H1 (cell line): Measurements from ENCODE around the gene ROBO2. TPM values are rescaled to one million over a fixed set of nuclear protein-coding genes. Genes with fewer than 3 reads are reported as not detected.

Experiments used
- CTCF ChIA-PET: fragments of 300-600 bp; sonication (Branson Sonifier 250); formaldehyde crosslinking; loops from one replicate; lab custom pipeline; 2021; ENCODE audit not compliant: partially characterized antibody; lab: Charles Lee
- POLR2A ChIA-PET: fragments of 300-600 bp; sonication (Branson Sonifier 250); formaldehyde crosslinking; loops from one replicate; lab custom pipeline; 2021; ENCODE audit warnings: inconsistent platforms; ENCODE audit not compliant: partially characterized antibody; lab: Charles Lee
- DNase-seq, 2 experiments: peaks; one replicate each; pipeline versions ENCODE4 v3.0.0 to v3.0.0-alpha.2; 2010 to 2022; ENCODE audit warnings: low spot score in 2 of 2, low read depth in 1 of 2, mixed read lengths in 1 of 2
- FAIRE-seq: peaks from 2 replicates; lab custom pipeline; 2011; peaks lifted over from hg19 to GRCh38; lab: Jason Lieb, UNC
- H2AFZ ChIP-seq: 2 replicates; pipeline ENCODE4 v1.8.1; 2012; ENCODE audit warnings: low read length, inconsistent platforms
- H2AK5ac ChIP-seq: 2 replicates; pipeline ENCODE4 v1.6.1; 2013; ENCODE audit warnings: low read depth, low read length
- H2BK120ac ChIP-seq: replicated peaks from 2 replicates; pipeline ENCODE3; 2013; ENCODE audit warnings: low read depth, low read length, inconsistent platforms
- H2BK12ac ChIP-seq: 2 replicates; pipeline ENCODE4 v1.6.1; 2013; ENCODE audit warnings: low read depth, low read length
- H2BK15ac ChIP-seq: 2 replicates; pipeline ENCODE4 v1.6.1; 2013; ENCODE audit warnings: low read length
- H2BK20ac ChIP-seq: 2 replicates; pipeline ENCODE4 v1.6.1; 2013; ENCODE audit warnings: low read length
- H2BK5ac ChIP-seq: 2 replicates; pipeline ENCODE4 v1.6.1; 2013; ENCODE audit warnings: low read depth, low read length
- H3K14ac ChIP-seq: 2 replicates; pipeline ENCODE4 v1.6.1; 2013; ENCODE audit warnings: inconsistent platforms; ENCODE audit not compliant: insufficient read length
- H3K18ac ChIP-seq: 2 replicates; pipeline ENCODE4 v1.6.1; 2013; ENCODE audit warnings: low read length; ENCODE audit errors: extremely low read depth
- H3K23ac ChIP-seq: 2 replicates; pipeline ENCODE4 v1.6.1; 2013; ENCODE audit warnings: inconsistent platforms; ENCODE audit not compliant: insufficient read length
- H3K23me2 ChIP-seq: 2 replicates; pipeline ENCODE4 v1.6.1; 2013; ENCODE audit warnings: low read depth, low read length
- H3K27ac ChIP-seq: 2 replicates; pipeline ENCODE4 v1.6.1; 2011; ENCODE audit warnings: low read depth, low read length, inconsistent platforms
- H3K27me3 ChIP-seq, 4 experiments: replicated peaks in 1 of 4; 1 replicate in 1 of 4; 2 replicates in 3 of 4; pipeline versions ENCODE4 v1.6.1 to v1.8.1; 2011 to 2013; ENCODE audit warnings: low read length in 3 of 4, mild to moderate bottlenecking in 3 of 4, inconsistent platforms in 2 of 4, mixed read lengths in 2 of 4, moderate library complexity in 1 of 4; ENCODE audit not compliant: control insufficient read depth in 3 of 4, insufficient read depth in 3 of 4; ENCODE audit errors: extremely low read depth in 1 of 4
- H3K36me3 ChIP-seq, 4 experiments: 2 replicates each; pipeline versions ENCODE4 v1.6.1 to v1.8.1; 2011 to 2013; ENCODE audit warnings: mild to moderate bottlenecking in 4 of 4, low read length in 3 of 4, moderate library complexity in 2 of 4, control low read depth in 1 of 4, inconsistent platforms in 1 of 4; ENCODE audit not compliant: insufficient read depth in 4 of 4, control insufficient read depth in 2 of 4
- H3K4ac ChIP-seq: replicated peaks from 2 replicates; pipeline ENCODE3; 2013; ENCODE audit warnings: low read length, low read depth, mixed read lengths, inconsistent platforms; ENCODE audit not compliant: insufficient read length
- H3K4me1 ChIP-seq, 4 experiments: replicated peaks in 1 of 4; 1 replicate in 1 of 4; 2 replicates in 3 of 4; pipeline versions ENCODE4 v1.6.1 to v1.8.1; 2011 to 2013; ENCODE audit warnings: low read length in 3 of 4, inconsistent platforms in 2 of 4, mixed read lengths in 1 of 4; ENCODE audit not compliant: insufficient read depth in 4 of 4, control insufficient read depth in 3 of 4
- H3K4me2 ChIP-seq, 2 experiments: 2 replicates each; pipeline versions ENCODE4 v1.6.1 to v1.8.1; 2011 to 2013; ENCODE audit warnings: low read depth in 2 of 2, low read length in 2 of 2, control low read depth in 1 of 2, inconsistent platforms in 1 of 2, mild to moderate bottlenecking in 1 of 2; ENCODE audit not compliant: insufficient read depth in 1 of 2
- H3K4me3 ChIP-seq, 4 experiments: fragments of 200-600, 300-600 bp in 1 of 4; sonication (generic), shearing (Covaris generic), sonication (Bioruptor Twin) in 1 of 4; 2 replicates each; pipeline versions ENCODE4 v1.5.1 to v1.8.1; 2011 to 2016; ENCODE audit warnings: low read length in 4 of 4, low read depth in 3 of 4, control low read depth in 2 of 4, inconsistent platforms in 2 of 4, mild to moderate bottlenecking in 2 of 4, mixed read lengths in 1 of 4, moderate library complexity in 1 of 4; ENCODE audit not compliant: insufficient read depth in 2 of 4; ENCODE audit errors: extremely low read depth in 1 of 4
- H3K56ac ChIP-seq: replicated peaks from 2 replicates; pipeline ENCODE3; 2013; ENCODE audit warnings: low read depth, mild to moderate bottlenecking, mixed read lengths, low read length, inconsistent platforms; ENCODE audit not compliant: insufficient read length
- H3K79me1 ChIP-seq: 2 replicates; pipeline ENCODE4 v1.6.1; 2013; ENCODE audit warnings: low read depth, low read length, control low read depth
- H3K79me2 ChIP-seq, 2 experiments: 2 replicates each; pipeline versions ENCODE4 v1.6.1 to v1.8.1; 2012 to 2013; ENCODE audit warnings: low read length in 2 of 2, mild to moderate bottlenecking in 2 of 2, inconsistent platforms in 1 of 2; ENCODE audit not compliant: insufficient read depth in 2 of 2, control insufficient read depth in 1 of 2
- H3K9ac ChIP-seq, 4 experiments: replicated peaks in 1 of 4; 1 replicate in 1 of 4; 2 replicates in 3 of 4; pipeline versions ENCODE4 v1.6.1 to v1.8.1; 2011 to 2013; ENCODE audit warnings: low read depth in 3 of 4, low read length in 3 of 4, control low read depth in 2 of 4, mild to moderate bottlenecking in 2 of 4, moderate library complexity in 2 of 4, inconsistent platforms in 1 of 4; ENCODE audit errors: extremely low read depth in 1 of 4
- H3K9me3 ChIP-seq, 2 experiments: 2 replicates each; pipeline versions ENCODE4 v1.6.1 to v1.8.1; 2012 to 2013; ENCODE audit warnings: mild to moderate bottlenecking in 2 of 2, moderate library complexity in 2 of 2, control low read depth in 1 of 2, inconsistent platforms in 1 of 2, low read depth in 1 of 2, low read length in 1 of 2, mixed read lengths in 1 of 2; ENCODE audit not compliant: insufficient read depth in 2 of 2
- H4K20me1 ChIP-seq, 2 experiments: replicated peaks in 1 of 2; 2 replicates each; pipeline versions ENCODE3 to v1.8.1; 2011 to 2013; ENCODE audit warnings: inconsistent platforms in 2 of 2, low read length in 2 of 2, mild to moderate bottlenecking in 1 of 2; ENCODE audit not compliant: insufficient read depth in 2 of 2, control insufficient read depth in 1 of 2
- H4K5ac ChIP-seq: 2 replicates; pipeline ENCODE4 v1.6.1; 2013; ENCODE audit warnings: low read length, low read depth, mixed read lengths, inconsistent platforms; ENCODE audit not compliant: insufficient read length
- H4K8ac ChIP-seq: 2 replicates; pipeline ENCODE4 v1.8.0; 2013; ENCODE audit warnings: mild to moderate bottlenecking, moderate library complexity, low read length, inconsistent platforms; ENCODE audit not compliant: insufficient read depth; ENCODE audit errors: extremely low read depth
- H4K91ac ChIP-seq: replicated peaks from 2 replicates; pipeline ENCODE3; 2013; ENCODE audit warnings: low read length, mixed read lengths, inconsistent platforms; ENCODE audit not compliant: insufficient read length
- ATF3 ChIP-seq: IDR thresholded peaks from 2 replicates; pipeline ENCODE4 v1.6.1; 2011; ENCODE audit warnings: low read depth, mild to moderate bottlenecking, low read length; ENCODE audit not compliant: insufficient read depth
- CHD2 ChIP-seq: IDR thresholded peaks from 2 replicates; pipeline ENCODE4 v1.6.1; 2012; ENCODE audit warnings: low read length, improper control_type of control experiment
- CTBP2 ChIP-seq: IDR thresholded peaks from 2 replicates; pipeline ENCODE4 v1.7.0; 2011; ENCODE audit warnings: borderline replicate concordance, mild to moderate bottlenecking, moderate library complexity, mixed read lengths, low read length; ENCODE audit not compliant: insufficient read depth, insufficient read length
- EGR1 ChIP-seq: IDR thresholded peaks from 2 replicates; pipeline ENCODE4 v1.6.1; 2011; ENCODE audit warnings: low read depth, low read length, borderline replicate concordance
- GABPA ChIP-seq: IDR thresholded peaks from 2 replicates; pipeline ENCODE4 v1.6.1; 2011; ENCODE audit warnings: mild to moderate bottlenecking, low read length, moderate library complexity, borderline replicate concordance; ENCODE audit not compliant: insufficient read depth
- KDM1A ChIP-seq: fragments of 200-600, 300-600 bp; sonication (generic); IDR thresholded peaks from 2 replicates; pipeline ENCODE4 v1.7.1; 2016; ENCODE audit warnings: mild to moderate bottlenecking, low read length, borderline replicate concordance
- POLR2AphosphoS5 ChIP-seq: IDR thresholded peaks from 2 replicates; pipeline ENCODE4 v1.6.1; 2011; ENCODE audit warnings: low read depth, low read length
- POU5F1 ChIP-seq: IDR thresholded peaks from 2 replicates; pipeline ENCODE4 v1.6.1; 2011; ENCODE audit warnings: low read depth, mild to moderate bottlenecking, low read length, moderate library complexity
- RNF2 ChIP-seq: fragments of 200-900, 300-1000 bp; sonication (generic); IDR thresholded peaks from 2 replicates; pipeline ENCODE4 v1.7.1; 2016; ENCODE audit warnings: borderline replicate concordance, low read depth, mild to moderate bottlenecking, antibody characterized with exemption, low read length; ENCODE audit not compliant: poor library complexity, severe bottlenecking; ENCODE audit errors: missing control alignments
- TEAD4 ChIP-seq: IDR thresholded peaks from 2 replicates; pipeline ENCODE4 v1.6.1; 2012; ENCODE audit warnings: low read depth, low read length, inconsistent platforms, mixed read lengths
- WGBS, 2 experiments: shearing (Covaris generic) in 1 of 2; methylation state at CpG; one replicate each; pipeline versions ENCODE4 v1.1.6 to v1.1.7; 2013 to 2015; ENCODE audit warnings: low lambda C conversion rate in 2 of 2, mixed read lengths in 2 of 2, inconsistent platforms in 1 of 2, low coverage in 1 of 2, missing lambda C conversion rate in 1 of 2; ENCODE audit not compliant: insufficient replicate concordance in 2 of 2, insufficient coverage in 1 of 2, insufficient read length in 1 of 2; ENCODE audit errors: extremely low coverage in 1 of 2, missing lambda C conversion rate in 1 of 2; 5-methylcytosine and 5-hydroxymethylcytosine counted together
- polyA plus RNA-seq, 7 experiments: library from polyadenylated mRNA; depleted of rRNA in 3 of 7; stranded (reverse) in 5 of 7; unstranded in 2 of 7; fragments of >200 nt in 5 of 7; fragments of 200-250 nt in 2 of 7; gene quantifications; 1 replicate in 5 of 7; 2 replicates in 1 of 7; 4 replicates in 1 of 7; pipeline versions ENCODE4 v1.2.1 to v1.2.3, GENCODE V29; 2011 to 2013; ENCODE audit warnings: missing spikeins in 2 of 7, mixed read lengths in 2 of 7
- total RNA-seq: library from RNA; stranded (reverse); fragmentation: NEBNext Ultra II Directional; extraction: Animal tissue kit (Norgen Biotek cat#: 25700); gene quantifications from 2 replicates; pipeline ENCODE4 v1.2.1, GENCODE V29; 2021

The ROBO2 gene
- total and polyA plus RNA-seq, 2 of the 8 experiments (the other 6 are each of a cell fraction or from before 2014, with no cell fraction given): 1.5 to 2.9 TPM

GRCh38 chr3:77586216-77586615 is 546.3 kb downstream of the ROBO2 start:
- no peak overlapping the region for H3K4me3 ChIP-seq
- H3K4me2 ChIP-seq: no peak overlapping the region
- CTCF ChIA-PET: no interaction called here
- no peaks in the 10 kb centered on the region for H3K9me3 ChIP-seq
- no peak overlapping the region for H4K5ac ChIP-seq
- TF ChIP-seq POU5F1 (no peak), EGR1 (no peak), POLR2AphosphoS5 (no peak), KDM1A (no peak), GABPA (no peak), RNF2 (no peak), CTBP2 (no peak), CHD2 (no peak), TEAD4 (no peak), ATF3 (no peak)
- TF ChIP-seq, all 59 proteins: peak for 0
- POLR2A ChIA-PET: no interaction called here
- DNase-seq (no peak), FAIRE-seq (no peak)
- Histone ChIP-seq H3K14ac (no peak overlapping the region), H3K27ac (no peak overlapping the region), H3K23me2 (no peaks in the 10 kb centered on the region), H3K4ac (no peak overlapping the region), H4K20me1 (no peaks in the 10 kb centered on the region), H2AFZ (no peak overlapping the region), H2BK120ac (no peak overlapping the region), H3K36me3 (no peaks in the 10 kb centered on the region), H3K56ac (no peak overlapping the region), H3K9ac (no peak overlapping the region), H3K27me3 (no peaks in the 10 kb centered on the region), H2BK12ac (no peak overlapping the region), H3K18ac (no peak overlapping the region), H4K8ac (no peak overlapping the region), H2AK5ac (no peak overlapping the region), H2BK20ac (no peak overlapping the region), H4K91ac (no peak overlapping the region), H3K79me2 (no peaks in the 10 kb centered on the region), H3K79me1 (no peaks in the 10 kb centered on the region), H3K4me1 (no peaks in the 10 kb centered on the region), H2BK15ac (no peak overlapping the region), H3K23ac (no peak overlapping the region), H2BK5ac (no peak overlapping the region)
- 93% methylated on average over 4 of the region's 4 CpGs; no CpG with 5 or more reads in 1 of the 2 experiments for WGBS, 2 experiments
